ENCODE results near the gene NRL. TPM values are rescaled to one million over a fixed set of nuclear protein-coding genes. Genes with fewer than 3 reads are reported as not detected.

The NRL gene
- total and polyA plus RNA-seq, 2 donors (not counting 3 experiments of a cell fraction or from before 2014, with no cell fraction given): 0.71 to 1.1 TPM

GRCh38 chr14:24100197-24100981, 14.4 kb downstream of the NRL start:
- no peak for FAIRE-seq
- no peaks in the 10 kb centered on the region for H4K20me1 ChIP-seq (replicated peaks; ENCODE audit: control insufficient read depth, extremely low read depth, insufficient read depth, low read length)
- H3K79me2 ChIP-seq (ENCODE audit: control insufficient read depth, insufficient read depth, low read length): peaks cover 4% of the 10 kb centered on the region
- no peaks in the 10 kb centered on the region for H3K9me1 ChIP-seq (replicated peaks; ENCODE audit: control insufficient read depth, extremely low read depth, insufficient read depth, low read length)
- ChIA-PET POLR2A (no interaction called here), CTCF (interaction anchor here (1.0 to 11.7 kb wide), 2 partner anchors 8 to 44 kb away, joined by 4 to 420 read pairs; no protein-coding TSS in a partner anchor)
- H3K9ac ChIP-seq (replicated peaks; ENCODE audit: extremely low read depth, insufficient read depth, low read length): no peak overlapping the region
- H3K4me3 ChIP-seq (replicated peaks in 1 of 3; ENCODE audit: insufficient read depth in 1 of 3, low read depth in 1 of 3, low read length in 3 of 3): no peak overlapping the region
- no peak overlapping the region for H3K27ac ChIP-seq (ENCODE audit: insufficient read depth, low read depth, low read length)
- H3K9me3 ChIP-seq (replicated peaks; ENCODE audit: control insufficient read depth, insufficient read depth, low read length): no peaks in the 10 kb centered on the region
- H2AFZ ChIP-seq (ENCODE audit: low read depth, low read length): no peak overlapping the region
- H3K27me3 ChIP-seq (ENCODE audit: control insufficient read depth in 2 of 2, insufficient read depth in 2 of 2, low read length in 2 of 2): no peaks in the 10 kb centered on the region
- BruUV-seq (replicated peaks): no TSS peak
- intact Hi-C loops (cut with micrococcal nuclease) (no loop called here), dilution Hi-C loops (cut with MboI; ENCODE audit: extremely low pct_ligation_motif_present, low sequenced_read_pairs) (no loop called here)
- peaks cover 3% of the 10 kb centered on the region for H3K4me1 ChIP-seq (ENCODE audit: control insufficient read depth, extremely low read depth, insufficient read depth, low read length)
- peaks cover 0 to 2% of the 10 kb centered on the region in 2 experiments for H3K36me3 ChIP-seq (ENCODE audit: control insufficient read depth in 2 of 2, extremely low read depth in 1 of 2, insufficient read depth in 2 of 2, low read length in 2 of 2)
- DNase-seq (ENCODE audit: low read depth, low spot score): no peak
- TF ChIP-seq EZH2 (IDR thresholded peaks at IDR 0.05; ENCODE audit: borderline replicate concordance, low read depth, low read length, severe bottlenecking) (no peak), POLR2AphosphoS5 (IDR thresholded peaks at IDR 0.05; ENCODE audit: insufficient read depth, low read depth, low read length) (no peak), JUN (IDR thresholded peaks at IDR 0.05; ENCODE audit: borderline replicate concordance, insufficient read depth, insufficient read length, low read depth) (no peak), MYC (IDR thresholded peaks at IDR 0.05; ENCODE audit: low read depth, low read length) (no peak), GATA2 (IDR thresholded peaks at IDR 0.05; ENCODE audit: insufficient read depth, insufficient read length, low read depth, low read length) (no peak), POLR2A (IDR thresholded peaks at IDR 0.05; ENCODE audit: low read depth, low read length) (no peak), CTCF (IDR thresholded peaks at IDR 0.05; ENCODE audit: extremely low read depth in 1 of 2, insufficient read depth in 1 of 2, low read depth in 1 of 2, low read length in 2 of 2) (no peak), MAX (IDR thresholded peaks at IDR 0.05; ENCODE audit: insufficient read depth, insufficient read length) (no peak), FOS (IDR thresholded peaks at IDR 0.05; ENCODE audit: borderline replicate concordance, insufficient read depth, low read length) (no peak)
- no peak overlapping the region for H3K4me2 ChIP-seq (ENCODE audit: insufficient read depth, low read length)

All from endothelial cell of umbilical vein (primary cell).